LHCN-M2 (cell line): ENCODE results near the gene PRSS48. TPM values are rescaled to one million over a fixed set of nuclear protein-coding genes. Genes with fewer than 3 reads are reported as not detected.
A peak's percentile ranks its signal among the peaks of the same experiment; 100 is the strongest.
"Not testable (repeated sequence)": the region's sequence is repeated elsewhere in the genome, so short reads cannot be mapped to it uniquely, and the experiment has no call there.

Experiments
- DNase-seq: peaks from one replicate; pipeline ENCODE4 v3.0.0-alpha.2; 2012; ENCODE audit warnings: low read depth
- total RNA-seq: library from RNA; depleted of rRNA; stranded (reverse); fragments of >200 nt; gene quantifications from 2 replicates; pipeline ENCODE4 v1.2.3, GENCODE V29; 2014; rRNA removed

The PRSS48 gene
- total RNA-seq, 1 experiment from 2014 or later: not detected

DNA sequence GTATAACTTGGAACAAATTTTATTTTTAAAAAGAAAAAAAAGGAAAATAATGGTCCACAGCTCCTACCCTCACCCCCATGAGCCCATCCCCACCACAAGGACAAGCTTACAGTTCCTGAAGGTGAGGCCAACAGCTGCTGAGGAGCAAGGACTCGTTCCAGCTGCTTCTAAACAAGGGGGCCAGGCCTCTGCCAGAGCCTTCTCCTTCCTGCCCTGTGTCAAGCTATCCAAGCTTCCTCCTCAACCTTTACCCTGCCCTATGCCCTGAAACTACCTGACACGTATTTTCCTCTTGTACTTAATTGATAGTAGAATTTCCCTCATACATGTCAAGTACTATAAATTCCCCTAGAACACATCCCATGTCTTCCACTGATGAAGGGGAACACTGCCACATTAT is 39.7 kb downstream of the PRSS48 start:
- no peak for DNase-seq

DNA sequence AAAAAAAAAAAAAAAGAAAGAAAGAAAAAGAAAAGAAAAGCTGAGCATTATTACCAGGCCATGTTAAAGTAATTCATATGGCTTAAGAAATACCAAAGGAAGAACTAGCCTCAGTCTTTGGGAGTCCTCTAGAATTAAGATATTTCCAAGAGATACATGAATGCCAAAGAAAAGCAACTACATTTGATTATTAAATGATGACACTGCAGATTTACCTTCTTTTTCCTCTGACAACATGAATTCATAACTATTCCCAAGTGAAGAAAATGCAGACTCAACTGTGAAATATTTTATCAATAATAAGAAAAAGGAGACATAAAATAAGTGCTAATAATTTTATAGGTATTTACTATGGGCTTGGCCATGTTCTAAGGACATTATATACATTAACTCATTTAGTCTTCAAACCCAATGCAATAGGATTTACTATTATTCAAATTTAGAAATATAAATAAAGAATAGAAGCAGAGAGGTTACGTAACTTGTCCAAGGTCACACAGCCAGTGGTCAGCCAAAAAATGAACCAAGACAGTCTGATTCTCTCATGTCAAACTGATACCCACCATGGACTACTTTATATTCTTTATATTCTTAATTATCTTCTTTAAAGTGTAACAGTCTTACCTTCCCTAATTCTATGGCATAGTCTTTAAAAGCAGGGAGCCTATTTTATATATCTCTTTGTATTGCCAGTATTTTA is 41.5 kb downstream of the PRSS48 start:
- DNase-seq: no peak

DNA sequence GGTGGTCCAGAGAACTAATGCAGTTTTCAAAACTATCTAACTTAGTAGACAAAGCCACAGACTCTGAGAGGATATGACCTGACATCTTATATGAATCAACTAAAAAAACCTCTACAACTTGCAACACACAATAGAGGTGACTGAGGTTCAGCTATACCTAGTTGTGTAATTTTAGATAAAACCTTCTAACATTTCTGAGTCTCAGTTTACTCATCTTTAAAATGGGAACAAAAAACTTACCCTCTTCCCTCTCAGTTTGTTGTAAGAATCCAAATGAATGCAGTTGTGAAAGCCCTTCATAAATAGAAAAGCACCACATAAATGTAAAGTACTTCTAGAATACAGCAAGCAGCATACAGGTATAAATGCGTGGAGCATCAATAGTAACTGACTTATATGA is 42.5 kb downstream of the PRSS48 start:
- no peak for DNase-seq

DNA sequence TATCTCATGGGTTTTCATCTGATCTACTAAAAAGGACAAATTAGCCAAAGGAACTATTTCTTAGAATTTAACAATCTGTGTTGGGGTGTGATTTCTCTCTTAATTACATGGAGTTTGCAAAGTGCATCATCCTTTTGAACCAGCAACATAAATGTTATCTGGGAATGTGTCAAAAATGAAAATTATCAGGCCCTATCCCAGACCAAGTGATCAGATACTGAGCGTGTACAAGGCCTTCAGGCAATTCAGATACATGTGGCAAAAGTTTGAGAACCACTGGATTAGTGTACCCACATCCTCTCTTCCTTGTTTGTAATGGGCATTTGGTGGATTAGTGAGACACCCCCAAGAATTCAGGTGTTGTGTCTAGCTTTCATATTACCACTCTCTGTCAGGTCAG is 44.6 kb downstream of the PRSS48 start:
- DNase-seq: no peak

DNA sequence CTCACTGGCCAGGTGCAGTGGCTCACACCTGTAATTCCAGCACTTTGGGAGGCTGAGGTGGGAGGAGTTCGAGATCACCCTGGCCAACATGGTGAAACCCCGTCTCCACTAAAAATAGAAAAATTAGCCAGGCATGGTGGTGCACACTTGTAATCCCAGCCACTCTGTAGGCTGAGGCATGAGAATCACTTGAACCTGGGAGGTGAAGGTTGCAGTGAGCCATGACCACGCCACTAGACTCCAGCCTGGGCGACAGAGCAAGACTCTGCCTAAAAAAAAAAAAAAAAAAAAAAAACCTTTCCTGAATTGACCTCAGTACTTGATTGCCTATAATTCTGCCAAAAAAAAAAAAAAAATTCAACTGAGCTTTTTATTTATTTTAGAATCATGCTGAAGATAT is 45.2 kb downstream of the PRSS48 start:
- DNase-seq: not testable (repeated sequence)

DNA sequence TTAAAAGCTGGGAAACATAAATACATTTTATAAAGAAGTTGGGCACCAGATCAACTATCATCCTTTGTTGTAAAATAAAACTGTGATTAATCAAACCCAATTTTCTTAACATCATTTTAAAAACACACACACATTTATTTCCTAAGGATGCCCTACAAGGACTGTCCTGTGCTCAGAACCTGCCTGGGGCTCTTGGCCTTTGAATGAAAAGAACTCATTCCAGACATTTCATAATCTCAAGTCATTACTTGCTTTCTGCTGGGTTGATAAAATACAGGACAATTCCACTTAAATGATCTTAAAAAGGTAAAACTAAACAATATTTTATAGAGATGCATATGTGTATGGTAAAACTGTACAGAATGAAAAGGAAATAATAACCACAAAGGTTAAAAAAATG is 45.6 kb downstream of the PRSS48 start:
- no peak for DNase-seq

DNA sequence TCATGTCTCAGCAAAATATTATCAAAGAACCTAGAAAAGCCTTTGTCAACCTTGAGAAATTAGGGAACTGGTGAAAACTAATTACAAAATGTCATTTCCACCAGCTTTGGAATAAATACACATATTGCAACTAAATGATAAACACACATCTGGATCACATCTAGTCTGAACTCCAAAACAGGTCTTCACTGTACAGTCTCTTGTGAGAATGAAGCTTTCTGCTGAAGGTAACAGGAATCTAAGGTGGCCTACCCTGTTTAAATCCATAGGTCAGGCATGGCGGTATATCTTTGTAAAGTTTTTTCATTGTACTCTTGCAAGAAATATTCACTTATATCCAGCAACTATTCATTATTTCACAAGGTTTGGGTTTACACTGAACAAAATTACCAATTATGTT is 46.7 kb downstream of the PRSS48 start:
- DNase-seq: no peak

DNA sequence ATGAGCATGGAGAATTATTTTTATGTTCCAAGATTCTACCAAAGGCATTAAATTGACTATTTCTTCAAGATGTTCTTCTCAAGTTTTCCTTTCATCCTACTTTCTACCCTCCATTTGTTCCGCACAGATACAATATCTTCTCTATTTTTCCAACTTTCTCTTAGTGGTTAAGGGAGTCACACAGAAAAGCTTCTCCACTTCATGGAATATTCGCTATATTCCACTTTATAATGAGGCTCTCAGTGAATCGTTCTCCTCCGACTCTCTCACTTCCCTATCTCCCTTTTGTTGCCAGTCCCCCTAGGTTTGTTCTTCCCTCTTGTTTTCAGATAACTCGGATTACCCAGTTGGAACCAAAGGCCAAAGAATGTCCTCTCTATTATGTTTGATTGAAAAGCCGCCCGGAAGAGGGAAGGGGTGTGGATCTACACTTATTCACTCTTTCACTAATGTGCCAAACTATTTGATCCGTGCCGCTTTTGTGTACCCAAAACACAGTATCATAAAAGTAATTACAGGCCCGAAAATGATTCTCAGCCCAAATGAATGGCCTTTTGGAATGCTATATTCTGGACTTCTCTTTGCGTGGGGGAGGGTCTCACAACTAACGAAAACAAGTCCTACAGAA is 47.3 kb downstream of the PRSS48 start:
- DNase-seq: no peak

DNA sequence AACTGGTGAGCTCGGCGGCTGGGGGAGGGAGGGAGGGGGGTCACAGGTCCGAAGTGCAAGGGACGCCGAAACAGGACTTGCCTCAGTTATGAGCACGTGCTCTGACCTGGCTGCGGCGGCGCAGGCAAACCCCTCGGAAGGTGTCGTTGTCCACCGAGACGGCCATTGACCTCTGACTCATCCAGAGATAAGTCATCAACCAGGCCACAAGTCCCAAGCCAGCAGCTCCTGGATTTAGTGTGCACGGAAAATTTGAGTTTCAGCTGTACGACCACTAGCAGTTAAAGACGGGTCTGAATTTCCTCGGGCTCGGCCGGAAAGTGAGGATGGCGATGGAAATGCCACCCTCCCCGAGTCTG is 47.8 kb downstream of the PRSS48 start:
- peak; percentile 75 for DNase-seq

DNA sequence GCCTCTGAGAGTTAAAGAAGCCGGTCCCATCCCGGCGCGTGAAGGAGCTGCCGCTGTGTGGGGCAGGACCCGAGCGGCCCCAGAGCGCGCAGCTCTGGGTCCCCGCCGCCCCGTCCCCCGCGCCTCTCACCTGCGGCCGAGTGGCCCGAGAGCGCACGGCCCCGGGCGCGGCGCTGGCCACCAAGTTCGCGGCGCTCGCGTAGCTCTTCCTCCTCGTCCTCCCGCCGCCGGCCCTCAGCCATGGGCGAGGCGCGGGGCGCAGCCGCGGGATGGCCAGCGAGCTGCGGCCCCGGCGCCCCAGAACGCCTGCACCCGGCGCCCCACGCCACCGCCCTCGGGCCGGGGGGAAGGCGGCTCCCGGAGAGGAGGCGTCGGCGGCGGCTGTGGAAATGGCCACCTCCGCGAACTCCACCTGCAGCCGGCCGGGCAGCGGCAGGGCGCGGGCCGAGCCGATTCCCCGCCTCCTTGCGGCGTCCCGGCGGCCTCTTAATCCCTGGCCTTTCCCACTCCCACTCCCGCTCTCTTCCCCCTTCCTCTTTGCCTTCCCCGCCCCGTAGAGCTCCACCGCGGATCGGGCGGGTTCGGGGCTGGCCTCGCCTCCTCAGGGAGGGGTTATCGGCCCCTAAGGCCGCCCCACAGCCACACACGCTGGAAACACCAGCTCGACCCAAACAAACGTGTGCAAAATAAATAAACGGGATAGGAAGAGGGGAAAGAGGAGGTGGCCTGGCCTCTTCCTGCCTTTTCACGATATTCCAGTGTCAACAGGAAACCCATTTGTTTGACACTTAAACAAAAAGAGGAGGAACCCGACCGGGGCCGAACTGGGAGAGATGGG is 48.4 kb downstream of the PRSS48 start, which contains the start of gene SH3D19:
TSS of gene SH3D19 (minus strand) at position 495 of the 838 bp plus-strand sequence. CDS start at position 242, 253 bp downstream.
- DNase-seq: peak; percentile 64

DNA sequence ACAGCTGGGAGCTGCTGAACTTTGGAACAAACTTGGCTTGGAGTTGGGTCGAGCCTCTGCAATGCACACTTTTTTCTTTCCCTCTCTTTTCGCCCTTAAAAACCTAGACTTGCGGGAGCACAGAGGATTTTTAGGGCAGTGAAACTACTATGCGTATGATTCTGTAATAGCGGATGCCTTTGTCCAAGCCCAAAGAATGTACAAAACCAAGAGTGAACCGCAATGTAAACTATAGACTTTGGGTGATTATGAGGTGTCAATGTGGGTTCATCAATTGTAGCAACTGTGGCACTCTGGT is 48.9 kb downstream of the PRSS48 start:
- no peak for DNase-seq

DNA sequence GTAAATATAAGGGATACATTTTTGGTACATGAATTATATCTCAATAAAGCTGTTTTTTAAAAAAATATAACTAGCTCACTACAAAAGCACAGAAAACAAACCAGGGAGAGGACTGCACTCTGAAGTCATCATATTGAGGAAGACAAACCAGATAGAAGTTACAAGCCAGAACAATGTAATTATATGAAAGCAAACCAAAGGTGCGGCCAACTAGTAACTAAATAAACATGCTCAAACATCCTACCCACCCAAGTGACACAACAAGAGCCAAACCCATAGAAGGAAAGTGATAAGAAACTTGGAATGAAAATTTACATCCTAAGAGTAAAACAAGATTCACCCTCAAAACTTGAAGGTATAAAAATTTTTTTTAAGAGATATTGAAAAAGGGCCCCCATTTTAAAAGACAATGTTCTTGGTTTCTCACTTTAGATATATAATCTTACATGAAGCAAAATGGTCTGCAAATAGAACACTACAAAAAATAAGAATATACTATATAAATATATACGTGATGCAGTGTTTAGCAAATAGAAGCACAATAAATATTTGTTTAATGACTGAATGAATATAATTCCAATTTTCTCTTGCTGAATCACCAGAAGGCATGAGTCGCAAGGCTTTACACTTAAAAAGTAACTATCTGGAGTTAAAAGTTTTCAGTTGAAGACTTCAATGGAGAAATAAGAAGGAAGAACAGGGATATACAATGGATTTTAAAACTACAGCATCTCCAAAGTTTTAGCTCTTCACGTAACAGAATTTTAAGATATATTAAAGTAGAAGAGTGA is 52.5 kb downstream of the PRSS48 start:
- DNase-seq: peak; percentile 22

DNA sequence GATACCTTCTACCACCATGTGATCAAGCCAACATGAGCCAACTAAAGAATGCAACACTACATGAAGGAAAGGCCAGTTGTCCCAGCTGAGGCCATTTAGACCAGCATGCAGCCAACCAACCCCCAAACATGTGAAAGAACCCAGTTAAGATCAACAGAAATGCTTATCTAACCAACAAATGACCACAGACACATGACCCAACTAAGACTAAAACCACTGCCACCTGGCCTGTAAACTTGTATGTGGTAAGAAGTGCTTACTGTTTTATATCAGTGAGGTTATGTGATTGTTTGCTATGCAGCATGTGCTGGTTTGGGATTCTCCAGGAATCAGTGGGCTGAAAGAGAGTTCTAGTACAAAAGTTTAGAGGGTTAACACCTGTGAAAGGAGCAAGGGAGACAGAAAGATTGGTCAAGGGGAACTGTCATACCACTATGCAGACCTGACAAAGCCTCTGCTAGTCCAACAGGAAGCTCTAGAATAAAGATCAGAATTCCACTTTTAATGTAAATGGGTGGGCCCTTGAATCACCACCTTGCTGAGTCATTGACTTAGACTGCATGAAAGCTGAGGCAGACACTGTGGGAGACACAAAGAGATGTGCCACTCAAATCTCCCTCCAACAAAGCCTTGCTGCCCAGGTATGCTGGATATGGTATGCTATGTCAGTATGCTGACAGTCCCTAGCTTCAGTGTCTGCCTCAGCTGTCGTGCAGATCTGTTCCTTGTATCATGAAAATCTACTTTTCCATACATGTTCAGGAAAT is 54.5 kb downstream of the PRSS48 start:
- no peak for DNase-seq

DNA sequence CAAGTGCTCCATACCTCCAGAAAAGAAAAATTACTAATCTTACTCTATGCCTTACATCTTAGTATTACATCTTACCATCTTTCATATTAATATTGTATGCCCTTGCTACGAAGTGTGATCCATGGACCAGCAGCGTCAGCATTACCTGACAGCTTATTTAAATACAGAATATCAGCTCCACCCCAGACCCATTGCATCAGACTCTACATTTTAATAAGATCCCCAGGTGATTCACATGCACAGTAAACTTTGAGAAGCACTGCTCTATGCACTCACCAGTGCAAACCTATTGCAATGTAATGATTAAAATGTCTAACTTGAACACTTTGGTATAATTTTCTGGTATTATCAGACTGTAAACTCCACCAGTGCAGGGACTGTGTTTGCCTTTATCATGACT is 62.5 kb downstream of the PRSS48 start:
- no peak for DNase-seq

DNA sequence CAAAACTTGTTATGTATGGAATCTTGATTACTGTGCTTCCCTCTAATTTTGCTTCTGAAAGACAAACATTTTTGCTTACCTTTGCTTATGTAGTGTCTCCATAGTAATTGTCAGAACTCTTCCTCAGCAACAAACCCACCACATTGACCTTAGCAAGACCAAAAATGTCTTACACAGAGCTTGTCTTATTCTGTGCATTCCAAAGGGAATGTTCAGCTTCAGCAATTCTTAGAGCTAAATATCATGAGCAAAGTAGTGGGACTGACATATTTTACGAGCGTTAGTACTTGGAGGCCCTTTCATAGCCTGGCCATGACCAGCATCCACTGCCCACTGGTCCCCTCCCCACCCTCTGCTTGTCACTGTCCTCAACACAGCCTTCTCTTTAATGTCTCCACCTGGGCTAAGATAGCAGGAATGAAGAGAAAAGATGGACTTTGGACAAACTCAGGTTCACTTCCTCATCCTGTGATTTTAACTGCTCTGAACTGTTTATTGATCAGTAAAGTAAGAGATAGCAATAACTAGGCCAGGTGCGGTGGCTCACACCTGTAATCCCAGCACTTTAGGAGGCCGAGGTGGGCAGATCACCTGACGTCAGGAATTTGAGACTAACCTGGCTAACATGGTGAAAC is 63.9 kb downstream of the PRSS48 start:
- no peak for DNase-seq

Other genes with a start within 250 kb of the PRSS48 start
- gene RPS3A, start 177.5 kb upstream of the PRSS48 start, total RNA-seq: 2,821 and 2,834 TPM in 2 replicates
- 38.5 and 45.3 TPM in 2 replicates for gene SH3D19, start 48.4 kb downstream of the PRSS48 start, total RNA-seq
- 0.90 and 1.3 TPM in 2 replicates for gene FHIP1A, start 132.0 kb downstream of the PRSS48 start, total RNA-seq